GM12878 (cell line): Measurements from ENCODE around the gene SPATA18. TPM values are rescaled to one million over a fixed set of nuclear protein-coding genes. Genes with fewer than 3 reads are reported as not detected.

Experiments used
- ATAC-seq: fragments of 200-7000 bp; cut with Tn5 transposase; 3 replicates; pipeline ENCODE4 v1.9.1; 2020; ENCODE audit warnings: mild to moderate bottlenecking, moderate library complexity
- BruUV-seq: library from RNA; stranded (reverse); fragments of 400-500 nt; replicated peaks from 2 replicates; lab custom pipeline; 2021; lab: Mats Ljungman, UMichigan
- CTCF ChIA-PET: fragments of 300-600 bp; sonication (Branson Sonifier 250); formaldehyde crosslinking; extraction: SDS; loops from one replicate; lab custom pipeline; 2021; ENCODE audit warnings: inconsistent platforms; lab: Yijun Ruan, JAX
- POLR2A ChIA-PET: fragments of 350-600 bp; formaldehyde crosslinking; extraction: SDS; loops from one replicate; lab custom pipeline; 2021; ENCODE audit warnings: inconsistent platforms; lab: Charles Lee
- RAD21 ChIA-PET: fragments of 300-600 bp; sonication (Branson Sonifier 250); formaldehyde crosslinking; loops from one replicate; lab custom pipeline; 2023; ENCODE audit warnings: antibody characterized with exemption; ENCODE audit not compliant: unreplicated experiment; lab: Charles Lee
- SMC1A ChIA-PET: fragments of 300-600 bp; sonication (Branson Sonifier 250); formaldehyde crosslinking; loops from one replicate; lab custom pipeline; 2023; ENCODE audit not compliant: unreplicated experiment, uncharacterized antibody; lab: Charles Lee
- DNase-seq: peaks from one replicate; pipeline ENCODE4 v3.0.0-alpha.2; 2011; ENCODE audit warnings: low read depth, low spot score
- FAIRE-seq: peaks from 3 replicates; lab custom pipeline; 2011; peaks lifted over from hg19 to GRCh38; lab: Jason Lieb, UNC
- H2AFZ ChIP-seq: 2 replicates; pipeline ENCODE4 v1.6.0; 2011; ENCODE audit warnings: low read depth, low read length, control low read depth; ENCODE audit not compliant: control insufficient read depth
- H3K27ac ChIP-seq: 2 replicates; pipeline ENCODE4 v1.5.1; 2011; ENCODE audit warnings: control low read depth; ENCODE audit not compliant: control insufficient read depth, insufficient read depth
- H3K27me3 ChIP-seq, 2 experiments: replicated peaks in 1 of 2; 2 replicates each; pipeline versions ENCODE4 v1.6.0 to v1.6.1; 2011; ENCODE audit warnings: low read length in 1 of 2; ENCODE audit not compliant: control insufficient read depth in 2 of 2, insufficient read depth in 2 of 2
- H3K36me3 ChIP-seq, 2 experiments: 2 replicates each; pipeline ENCODE4 v1.5.1; 2011; ENCODE audit warnings: low read length in 1 of 2; ENCODE audit not compliant: control insufficient read depth in 2 of 2, insufficient read depth in 2 of 2
- H3K4me1 ChIP-seq: 2 replicates; pipeline ENCODE4 v1.6.1; 2011; ENCODE audit warnings: mild to moderate bottlenecking, low read length, moderate library complexity, mixed read lengths; ENCODE audit not compliant: control insufficient read depth, insufficient read depth
- H3K4me2 ChIP-seq: 2 replicates; pipeline ENCODE4 v1.6.0; 2011; ENCODE audit warnings: control low read depth; ENCODE audit not compliant: control insufficient read depth, insufficient read depth
- H3K4me3 ChIP-seq: fragments of 200-600 bp; sonication (generic); 2 replicates; pipeline ENCODE4 v1.5.1; 2016
- H3K79me2 ChIP-seq: 2 replicates; pipeline ENCODE4 v1.6.0; 2011; ENCODE audit warnings: low read length; ENCODE audit not compliant: control insufficient read depth, insufficient read depth
- H3K9ac ChIP-seq: 2 replicates; pipeline ENCODE4 v1.8.0; 2011; ENCODE audit warnings: low read length, control low read depth, mixed read lengths; ENCODE audit not compliant: control insufficient read depth, insufficient read depth
- H3K9me3 ChIP-seq: replicated peaks from 3 replicates; pipeline ENCODE4 v1.5.1; 2011; ENCODE audit warnings: mild to moderate bottlenecking, low read length; ENCODE audit not compliant: control insufficient read depth, insufficient read depth
- H4K20me1 ChIP-seq: 2 replicates; pipeline ENCODE4 v1.6.0; 2011; ENCODE audit not compliant: control insufficient read depth, insufficient read depth
- BACH1 ChIP-seq: fragments of 450-650 bp; IDR thresholded peaks from 2 replicates; pipeline ENCODE4 v1.6.1; 2017; ENCODE audit warnings: mild to moderate bottlenecking, borderline replicate concordance
- BHLHE40 ChIP-seq, 2 experiments: fragments of 450-650 bp in 1 of 2; IDR thresholded peaks; 2 replicates each; pipeline ENCODE4 v1.6.1; 2011 to 2017; ENCODE audit warnings: low read depth in 2 of 2, borderline replicate concordance in 1 of 2, improper control_type of control experiment in 1 of 2, low read length in 1 of 2, mild to moderate bottlenecking in 1 of 2
- BRCA1 ChIP-seq: IDR thresholded peaks from 2 replicates; pipeline ENCODE4 v1.6.1; 2011; ENCODE audit warnings: low read depth, low read length, improper control_type of control experiment
- CBX3 ChIP-seq: fragments of 200-600 bp; sonication (generic); IDR thresholded peaks from 2 replicates; pipeline ENCODE4 v1.6.1; 2016; ENCODE audit warnings: low read depth, borderline replicate concordance
- NFXL1 ChIP-seq: fragments of 450-650 bp; IDR thresholded peaks from 2 replicates; pipeline ENCODE4 v1.6.1; 2017; ENCODE audit warnings: antibody characterized with exemption, mild to moderate bottlenecking, borderline replicate concordance
- PAX5 ChIP-seq: IDR thresholded peaks from 2 replicates; pipeline ENCODE4 v1.6.1; 2011; ENCODE audit warnings: low read depth, low read length, borderline replicate concordance
- RCOR1 ChIP-seq: conservative IDR thresholded peaks from 2 replicates; pipeline ENCODE4 v1.6.1; 2012; ENCODE audit warnings: low read depth, low read length, improper control_type of control experiment
- SMAD5 ChIP-seq: IDR thresholded peaks from 2 replicates; pipeline ENCODE4 v1.6.1; 2016; ENCODE audit warnings: antibody characterized with exemption, low read depth
- TAF1 ChIP-seq: IDR thresholded peaks from 2 replicates; pipeline ENCODE4 v1.6.1; 2011; ENCODE audit warnings: mild to moderate bottlenecking, low read depth, low read length, borderline replicate concordance
- TARDBP ChIP-seq: IDR thresholded peaks from 2 replicates; pipeline ENCODE4 v1.6.1; 2016; ENCODE audit warnings: borderline replicate concordance
- ZZZ3 ChIP-seq: IDR thresholded peaks from 2 replicates; pipeline ENCODE4 v1.6.1; 2011; ENCODE audit warnings: low read depth; ENCODE audit not compliant: control insufficient read depth, insufficient read length
- WGBS: methylation state at CpG from one replicate; pipeline ENCODE4 v1.1.6; 2016; ENCODE audit warnings: low lambda C conversion rate; ENCODE audit not compliant: insufficient replicate concordance, insufficient coverage; ENCODE audit errors: missing lambda C conversion rate; 5-methylcytosine and 5-hydroxymethylcytosine counted together
- in situ Hi-C: fragments of 300-500 bp; cut with MboI; formaldehyde crosslinking; loops from 9 replicates; pipeline ENCODE4 v1.14.3; 2018; ENCODE audit warnings: mixed read lengths
- intact Hi-C: fragments of 100-400 bp; cut with micrococcal nuclease; formaldehyde crosslinking; loops from one replicate; pipeline ENCODE4 v1.14.2; 2022; ENCODE audit not compliant: unreplicated experiment
- polyA plus RNA-seq, 11 experiments: library from polyadenylated mRNA; depleted of rRNA in 4 of 11; unstranded in 6 of 11; stranded (reverse) in 5 of 11; fragments of >200 nt; fragmentation: Nextera tagmentation in 4 of 11; fragmentation: Illumina TruSeq in 1 of 11; extraction: Ambion mirVana in 4 of 11; extraction: Trizol in 1 of 11; gene quantifications; 1 replicate in 1 of 11; 2 replicates in 10 of 11; pipeline versions ENCODE4 v1.2.1 to v1.2.3, GENCODE V29; 2011 to 2016; ENCODE audit warnings: inconsistent platforms in 2 of 11, missing spikeins in 2 of 11, low read depth in 1 of 11
- total RNA-seq, 4 experiments: library from RNA; depleted of rRNA in 3 of 4; stranded (reverse); fragments of >200 nt in 3 of 4; fragmentation: Illumina TruSeq in 1 of 4; extraction: Trizol in 1 of 4; gene quantifications; 2 replicates each; pipeline versions ENCODE4 v1.2.1 to v1.2.3, GENCODE V29; 2013 to 2021
- TF ChIP-seq, protein P1 (sequence below): IDR thresholded peaks from 2 replicates; pipeline ENCODE4 v1.6.1; 2012; ENCODE audit warnings: mild to moderate bottlenecking, low read depth, low read length
- TF ChIP-seq, protein P2 (sequence below): fragments of 450-650 bp; conservative IDR thresholded peaks from 2 replicates; pipeline ENCODE4 v1.6.1; 2017; ENCODE audit warnings: mild to moderate bottlenecking, moderate library complexity
- TF ChIP-seq, protein P3 (sequence below): fragments of 450-650 bp; IDR thresholded peaks from 2 replicates; pipeline ENCODE4 v1.6.1; 2017; ENCODE audit warnings: mild to moderate bottlenecking, low read depth, inconsistent platforms; ENCODE audit not compliant: poor library complexity, severe bottlenecking

The SPATA18 gene
- total and polyA plus RNA-seq, 10 of the 15 experiments (the other 5 are each of a cell fraction or from before 2014, with no cell fraction given) = 0.39 to 4.5 (median 1.9) TPM

DNA sequence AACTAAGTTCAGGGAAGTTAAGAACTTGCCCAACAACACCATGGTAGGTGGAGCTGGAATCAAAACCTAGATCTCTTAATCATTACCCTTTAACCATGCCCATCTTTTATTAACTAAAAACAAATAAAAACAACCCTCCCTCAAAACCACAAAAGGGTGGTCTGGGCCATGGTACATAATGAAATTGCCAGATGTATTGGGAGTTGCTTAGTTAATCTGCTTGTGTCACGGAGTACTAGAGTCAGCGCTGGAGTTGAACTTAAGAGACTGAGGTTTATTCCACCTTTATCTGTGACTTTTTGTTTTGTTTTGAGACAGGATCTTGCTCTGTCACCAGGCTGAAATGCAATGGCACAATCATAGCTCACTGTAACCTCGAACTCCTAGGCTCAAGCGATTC lies 44.2 kb upstream of the SPATA18 start:
- ATAC-seq = no peak
- no peak overlapping the region for H2AFZ ChIP-seq
- TF ChIP-seq BRCA1 (no peak), PAX5 (no peak), RCOR1 (no peak), TARDBP (no peak), TAF1 (no peak), NFXL1 (no peak), ZZZ3 (no peak), BHLHE40 (IDR thresholded peaks at IDR 0.05; ENCODE audit: borderline replicate concordance in 1 of 2, low read depth in 2 of 2, low read length in 1 of 2) (no peak), CBX3 (no peak), SMAD5 (no peak), BACH1 (no peak)
- TF ChIP-seq, protein P1, sequence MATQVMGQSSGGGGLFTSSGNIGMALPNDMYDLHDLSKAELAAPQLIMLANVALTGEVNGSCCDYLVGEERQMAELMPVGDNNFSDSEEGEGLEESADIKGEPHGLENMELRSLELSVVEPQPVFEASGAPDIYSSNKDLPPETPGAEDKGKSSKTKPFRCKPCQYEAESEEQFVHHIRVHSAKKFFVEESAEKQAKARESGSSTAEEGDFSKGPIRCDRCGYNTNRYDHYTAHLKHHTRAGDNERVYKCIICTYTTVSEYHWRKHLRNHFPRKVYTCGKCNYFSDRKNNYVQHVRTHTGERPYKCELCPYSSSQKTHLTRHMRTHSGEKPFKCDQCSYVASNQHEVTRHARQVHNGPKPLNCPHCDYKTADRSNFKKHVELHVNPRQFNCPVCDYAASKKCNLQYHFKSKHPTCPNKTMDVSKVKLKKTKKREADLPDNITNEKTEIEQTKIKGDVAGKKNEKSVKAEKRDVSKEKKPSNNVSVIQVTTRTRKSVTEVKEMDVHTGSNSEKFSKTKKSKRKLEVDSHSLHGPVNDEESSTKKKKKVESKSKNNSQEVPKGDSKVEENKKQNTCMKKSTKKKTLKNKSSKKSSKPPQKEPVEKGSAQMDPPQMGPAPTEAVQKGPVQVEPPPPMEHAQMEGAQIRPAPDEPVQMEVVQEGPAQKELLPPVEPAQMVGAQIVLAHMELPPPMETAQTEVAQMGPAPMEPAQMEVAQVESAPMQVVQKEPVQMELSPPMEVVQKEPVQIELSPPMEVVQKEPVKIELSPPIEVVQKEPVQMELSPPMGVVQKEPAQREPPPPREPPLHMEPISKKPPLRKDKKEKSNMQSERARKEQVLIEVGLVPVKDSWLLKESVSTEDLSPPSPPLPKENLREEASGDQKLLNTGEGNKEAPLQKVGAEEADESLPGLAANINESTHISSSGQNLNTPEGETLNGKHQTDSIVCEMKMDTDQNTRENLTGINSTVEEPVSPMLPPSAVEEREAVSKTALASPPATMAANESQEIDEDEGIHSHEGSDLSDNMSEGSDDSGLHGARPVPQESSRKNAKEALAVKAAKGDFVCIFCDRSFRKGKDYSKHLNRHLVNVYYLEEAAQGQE = no peak
- TF ChIP-seq, protein P2, sequence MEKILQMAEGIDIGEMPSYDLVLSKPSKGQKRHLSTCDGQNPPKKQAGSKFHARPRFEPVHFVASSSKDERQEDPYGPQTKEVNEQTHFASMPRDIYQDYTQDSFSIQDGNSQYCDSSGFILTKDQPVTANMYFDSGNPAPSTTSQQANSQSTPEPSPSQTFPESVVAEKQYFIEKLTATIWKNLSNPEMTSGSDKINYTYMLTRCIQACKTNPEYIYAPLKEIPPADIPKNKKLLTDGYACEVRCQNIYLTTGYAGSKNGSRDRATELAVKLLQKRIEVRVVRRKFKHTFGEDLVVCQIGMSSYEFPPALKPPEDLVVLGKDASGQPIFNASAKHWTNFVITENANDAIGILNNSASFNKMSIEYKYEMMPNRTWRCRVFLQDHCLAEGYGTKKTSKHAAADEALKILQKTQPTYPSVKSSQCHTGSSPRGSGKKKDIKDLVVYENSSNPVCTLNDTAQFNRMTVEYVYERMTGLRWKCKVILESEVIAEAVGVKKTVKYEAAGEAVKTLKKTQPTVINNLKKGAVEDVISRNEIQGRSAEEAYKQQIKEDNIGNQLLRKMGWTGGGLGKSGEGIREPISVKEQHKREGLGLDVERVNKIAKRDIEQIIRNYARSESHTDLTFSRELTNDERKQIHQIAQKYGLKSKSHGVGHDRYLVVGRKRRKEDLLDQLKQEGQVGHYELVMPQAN = no peak
- TF ChIP-seq, protein P3, sequence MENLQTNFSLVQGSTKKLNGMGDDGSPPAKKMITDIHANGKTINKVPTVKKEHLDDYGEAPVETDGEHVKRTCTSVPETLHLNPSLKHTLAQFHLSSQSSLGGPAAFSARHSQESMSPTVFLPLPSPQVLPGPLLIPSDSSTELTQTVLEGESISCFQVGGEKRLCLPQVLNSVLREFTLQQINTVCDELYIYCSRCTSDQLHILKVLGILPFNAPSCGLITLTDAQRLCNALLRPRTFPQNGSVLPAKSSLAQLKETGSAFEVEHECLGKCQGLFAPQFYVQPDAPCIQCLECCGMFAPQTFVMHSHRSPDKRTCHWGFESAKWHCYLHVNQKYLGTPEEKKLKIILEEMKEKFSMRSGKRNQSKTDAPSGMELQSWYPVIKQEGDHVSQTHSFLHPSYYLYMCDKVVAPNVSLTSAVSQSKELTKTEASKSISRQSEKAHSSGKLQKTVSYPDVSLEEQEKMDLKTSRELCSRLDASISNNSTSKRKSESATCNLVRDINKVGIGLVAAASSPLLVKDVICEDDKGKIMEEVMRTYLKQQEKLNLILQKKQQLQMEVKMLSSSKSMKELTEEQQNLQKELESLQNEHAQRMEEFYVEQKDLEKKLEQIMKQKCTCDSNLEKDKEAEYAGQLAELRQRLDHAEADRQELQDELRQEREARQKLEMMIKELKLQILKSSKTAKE = no peak
- H3K36me3 ChIP-seq = no peaks in the 10 kb centered on the region
- H4K20me1 ChIP-seq = no peaks in the 10 kb centered on the region
- H3K79me2 ChIP-seq = no peaks in the 10 kb centered on the region
- no peak overlapping the region for H3K4me2 ChIP-seq
- H3K9me3 ChIP-seq = no peaks in the 10 kb centered on the region
- intact Hi-C loops = no loop called here
- ChIA-PET SMC1A (no interaction called here), CTCF (no interaction called here), RAD21 (no interaction called here), POLR2A (no interaction called here)
- in situ Hi-C loops = no loop called here
- FAIRE-seq = no peak
- H3K9ac ChIP-seq = no peak overlapping the region
- WGBS = 86% methylated on average over 4 of the region's 4 CpGs
- no peaks in the 10 kb centered on the region for H3K4me1 ChIP-seq
- no peaks in the 10 kb centered on the region for H3K27me3 ChIP-seq
- BruUV-seq = no TSS peak
- H3K4me3 ChIP-seq = no peak overlapping the region
- no peak for DNase-seq
- no peak overlapping the region for H3K27ac ChIP-seq
